Measurements from ENCODE around the gene TMEM62. TPM values are rescaled to one million over a fixed set of nuclear protein-coding genes. Genes with fewer than 3 reads are reported as not detected.

TMEM62 gene
- total RNA-seq, 4 donors from 2014 or later, result 16.6 to 32.9 (median 21.0) TPM

DNA sequence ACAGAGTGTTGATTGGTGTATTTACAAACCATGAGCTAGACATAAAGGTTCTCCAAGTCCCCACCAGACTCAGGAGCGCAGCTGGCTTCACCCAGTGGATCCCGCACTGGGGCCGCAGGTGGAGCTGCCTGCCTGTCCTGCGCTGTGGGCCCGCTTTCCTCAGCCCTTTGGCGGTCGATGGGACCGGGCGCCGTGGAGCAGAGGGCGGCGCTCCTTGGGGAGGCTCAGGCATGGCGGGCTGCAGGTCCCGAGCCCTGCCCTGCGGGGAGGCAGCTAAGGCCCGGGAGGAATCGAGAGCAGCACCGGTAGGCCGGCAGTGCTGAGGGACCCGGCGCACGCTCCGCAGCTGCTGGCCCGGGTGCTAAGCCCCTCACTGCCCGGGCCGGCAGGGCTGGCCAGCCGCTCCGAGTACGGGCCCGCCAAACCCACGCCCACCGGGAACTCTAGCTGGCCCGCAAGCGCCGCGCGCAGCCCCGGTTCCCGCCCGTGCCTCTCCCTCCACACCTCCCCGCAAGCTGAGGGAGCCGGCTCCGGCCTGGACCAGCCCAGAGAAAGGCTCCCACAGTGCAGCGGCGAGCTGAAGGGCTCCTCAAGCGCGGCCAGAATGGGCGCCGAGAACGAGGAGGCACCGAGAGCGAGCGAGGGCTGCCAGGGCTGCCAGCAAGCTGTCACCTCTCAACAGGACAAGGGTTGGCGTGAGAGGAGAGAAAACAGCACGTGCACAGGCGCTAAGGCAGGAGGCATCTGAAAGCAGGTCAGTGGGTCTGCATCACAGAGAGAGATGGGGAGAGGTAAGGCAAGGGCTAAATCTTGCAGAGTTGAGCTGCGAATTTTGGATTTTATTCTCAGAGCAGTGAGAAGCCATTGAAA is 93.3 kb downstream of the TMEM62 start:
- no peak for DNase-seq (ENCODE audit: low spot score)
- no peak for ATAC-seq (ENCODE audit: low FRiP score)
- TF ChIP-seq, protein P1, sequence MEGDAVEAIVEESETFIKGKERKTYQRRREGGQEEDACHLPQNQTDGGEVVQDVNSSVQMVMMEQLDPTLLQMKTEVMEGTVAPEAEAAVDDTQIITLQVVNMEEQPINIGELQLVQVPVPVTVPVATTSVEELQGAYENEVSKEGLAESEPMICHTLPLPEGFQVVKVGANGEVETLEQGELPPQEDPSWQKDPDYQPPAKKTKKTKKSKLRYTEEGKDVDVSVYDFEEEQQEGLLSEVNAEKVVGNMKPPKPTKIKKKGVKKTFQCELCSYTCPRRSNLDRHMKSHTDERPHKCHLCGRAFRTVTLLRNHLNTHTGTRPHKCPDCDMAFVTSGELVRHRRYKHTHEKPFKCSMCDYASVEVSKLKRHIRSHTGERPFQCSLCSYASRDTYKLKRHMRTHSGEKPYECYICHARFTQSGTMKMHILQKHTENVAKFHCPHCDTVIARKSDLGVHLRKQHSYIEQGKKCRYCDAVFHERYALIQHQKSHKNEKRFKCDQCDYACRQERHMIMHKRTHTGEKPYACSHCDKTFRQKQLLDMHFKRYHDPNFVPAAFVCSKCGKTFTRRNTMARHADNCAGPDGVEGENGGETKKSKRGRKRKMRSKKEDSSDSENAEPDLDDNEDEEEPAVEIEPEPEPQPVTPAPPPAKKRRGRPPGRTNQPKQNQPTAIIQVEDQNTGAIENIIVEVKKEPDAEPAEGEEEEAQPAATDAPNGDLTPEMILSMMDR (IDR thresholded peaks at IDR 0.05), result no peak

DNA sequence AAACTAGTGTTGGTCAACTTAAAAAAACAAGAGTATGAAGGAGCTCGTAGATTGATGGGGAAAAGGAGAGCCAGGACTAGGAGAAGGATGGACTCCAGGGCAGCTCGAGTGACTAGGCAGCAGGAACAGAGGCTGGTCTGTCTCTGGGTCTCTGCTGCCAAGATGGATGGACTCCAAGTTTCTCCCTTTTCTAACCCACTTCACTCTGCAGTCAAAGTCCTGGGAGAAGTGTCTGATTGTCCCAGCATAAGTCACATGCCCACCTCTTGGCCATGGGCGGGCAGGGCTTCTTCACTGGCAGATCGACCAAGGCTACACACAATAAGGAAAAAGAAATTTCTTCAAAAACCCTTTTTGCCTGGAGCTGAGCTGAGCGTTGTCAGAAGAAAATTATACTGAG is 96.6 kb downstream of the TMEM62 start:
- ATAC-seq (ENCODE audit: low FRiP score) (no peak), DNase-seq (ENCODE audit: low spot score) (no peak)
- TF ChIP-seq, protein P1 (IDR thresholded peaks at IDR 0.05), result no peak

DNA sequence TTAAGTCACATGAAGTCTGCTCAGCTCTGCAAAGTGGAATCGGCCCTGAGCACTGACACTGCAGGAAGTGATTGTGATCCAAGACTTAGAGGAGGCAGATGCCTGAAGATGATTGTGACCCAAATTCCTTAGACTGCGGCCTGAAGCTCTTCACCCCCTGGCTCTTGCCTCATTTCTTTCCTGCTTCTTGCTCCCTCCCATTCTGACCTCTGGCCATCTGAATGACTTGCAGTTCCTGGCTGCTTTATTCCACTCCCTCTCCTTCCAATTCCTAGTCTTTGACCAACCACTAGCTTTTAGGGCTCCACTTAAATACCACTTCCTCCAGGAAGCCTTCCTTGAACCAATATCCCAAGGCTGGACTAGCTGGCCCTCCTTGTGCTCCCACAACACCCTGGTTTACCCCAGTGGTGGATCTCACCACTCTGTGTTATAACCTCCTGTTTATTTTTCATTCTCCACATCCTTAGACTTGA is 97.3 kb downstream of the TMEM62 start:
- ATAC-seq (ENCODE audit: low FRiP score), result no peak
- TF ChIP-seq, protein P1 (IDR thresholded peaks at IDR 0.05), result no peak
- DNase-seq (ENCODE audit: low spot score), result no peak

DNA sequence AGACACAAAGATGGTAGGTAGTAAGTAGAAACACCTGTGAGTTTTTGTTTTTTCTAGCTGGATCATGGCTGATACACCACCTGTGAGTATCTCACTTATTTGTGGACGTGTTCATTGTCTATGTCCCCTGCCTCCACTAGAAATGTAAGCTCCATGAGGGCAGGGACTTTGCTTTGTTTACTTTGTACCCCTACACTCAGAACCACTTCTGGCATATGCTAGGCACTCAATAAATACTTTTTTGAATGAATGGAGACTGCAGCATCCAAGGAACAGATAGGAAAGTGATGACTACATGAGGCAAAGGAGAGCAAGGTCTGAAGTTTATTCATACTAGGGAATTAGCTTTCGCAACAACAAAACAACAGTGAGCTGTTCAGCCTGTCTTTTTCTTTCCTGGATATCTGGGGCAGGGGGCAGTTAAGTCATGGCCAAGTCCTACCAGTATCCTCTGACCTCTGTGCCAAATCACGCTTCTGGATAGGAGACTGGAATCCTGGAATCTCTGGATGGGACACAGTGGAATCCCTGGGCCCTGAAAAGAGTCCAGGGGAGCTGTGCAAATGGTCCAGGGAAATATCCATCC is 99.0 kb downstream of the TMEM62 start:
- DNase-seq (ENCODE audit: low spot score) (no peak), ATAC-seq (ENCODE audit: low FRiP score) (no peak)
- TF ChIP-seq, protein P1 (IDR thresholded peaks at IDR 0.05), result no peak

Small RNAs within 50 kb of the gene (small RNA-seq; reads per million reads assigned to genes)
- gene AC068724.2, result not detected

Other genes starting within 250 kb of the TMEM62 start
- 10 to 100 TPM in 3 of 4 donors, 1 to 10 TPM in 1; 8.3 to 28.8 (median 11.8) TPM for gene TTBK2, start 212.8 kb upstream of the TMEM62 start, total RNA-seq
- 10 to 100 TPM; 37.3 to 45.7 (median 43.5) TPM for gene UBR1, start 27.5 kb upstream of the TMEM62 start, total RNA-seq
- gene CCNDBP1, start 51.8 kb downstream of the TMEM62 start, total RNA-seq, result 100 to 1,000 TPM in 1 of 4 donors, 10 to 100 TPM in 3; 70.0 to 126 (median 78.3) TPM
- 1 to 10 TPM in 3 of 4 donors, not detected in 1; 1.4 to 4.0 (median 3.0) TPM for gene EPB42, start 87.4 kb downstream of the TMEM62 start, total RNA-seq
- 1 to 10 TPM in 1 of 4 donors, under 1 TPM in 2, not detected in 1; 0.28 to 5.0 (median 0.94) TPM for gene TGM5, start 133.3 kb downstream of the TMEM62 start, total RNA-seq
- gene TGM7, start 168.7 kb downstream of the TMEM62 start, total RNA-seq, result not detected
- 10 to 100 TPM in 1 of 4 donors, 1 to 10 TPM in 3; 7.3 to 10.8 (median 9.3) TPM for gene LCMT2, start 197.0 kb downstream of the TMEM62 start, total RNA-seq
- 10 to 100 TPM; 12.0 to 26.6 (median 16.7) TPM for gene ZSCAN29, start 237.5 kb downstream of the TMEM62 start, total RNA-seq
- 10 to 100 TPM; 10.5 to 13.2 (median 12.6) TPM for gene TUBGCP4, start 237.5 kb downstream of the TMEM62 start, total RNA-seq

Measured in omental fat pad (tissue), 4 donors.